Heart left ventricle (tissue), 13 donors: ENCODE data around the gene IFIT1.
"Not testable (repeated sequence)": the region's sequence is repeated elsewhere in the genome, so short reads cannot be mapped to it uniquely, and the experiment has no call there.

Experiments used
- POLR2A ChIP-seq, 2 donors: fragments of 450-650 bp; IDR thresholded peaks; one replicate each; pipeline ENCODE4 v1.6.1; 2017; ENCODE audit warnings: antibody characterized with exemption in 2 of 2, mild to moderate bottlenecking in 2 of 2, moderate library complexity in 2 of 2
- TF ChIP-seq, protein P1 (sequence below), 12 donors: fragments of 200-600 bp; sonication (generic) in 4 of 12; IDR thresholded peaks; one replicate each; pipeline versions ENCODE4 v1.5.0 to v1.8.0; 2018 to 2022; ENCODE audit warnings: antibody characterized with exemption in 12 of 12, mild to moderate bottlenecking in 5 of 12
- donor health status: ischemic (EF 13 %, LVEDD 7.1; RV severe dilation, severe dysfunction).
- donor health status: DM: no; HTN: yes; CAD: no.
- donor health status: DM: no; HTN: no; CAD: no.
- donor health status: ischemic (EF 25% LVEDD 6.9; RV normal size, moderate dysfunction).
- donor health status: ischemic (EF 25% LVEDD 5.7; RV mildly dilated, moderate dysfunction).
- donor health status: ischemic (EF 35%, LVEDD 5.7; RV mildly dilated, moderate dysfunction).
- donor health status: nonischemic (EF 11% LVEDD 7.7; RV severe dilation, severe dysfunction).
- donor health status: DM: yes; HTN: yes; CAD: no.
- donor health status: PGD.
- donor health status: ischemic (EF 29% LVEDD 5.4; RV normal size, mild dysfunction).
- donor health status: nonischemic (EF 23%, LVEDD 6.1; RV moderate dilation, normal function).

- TF ChIP-seq, protein P1, sequence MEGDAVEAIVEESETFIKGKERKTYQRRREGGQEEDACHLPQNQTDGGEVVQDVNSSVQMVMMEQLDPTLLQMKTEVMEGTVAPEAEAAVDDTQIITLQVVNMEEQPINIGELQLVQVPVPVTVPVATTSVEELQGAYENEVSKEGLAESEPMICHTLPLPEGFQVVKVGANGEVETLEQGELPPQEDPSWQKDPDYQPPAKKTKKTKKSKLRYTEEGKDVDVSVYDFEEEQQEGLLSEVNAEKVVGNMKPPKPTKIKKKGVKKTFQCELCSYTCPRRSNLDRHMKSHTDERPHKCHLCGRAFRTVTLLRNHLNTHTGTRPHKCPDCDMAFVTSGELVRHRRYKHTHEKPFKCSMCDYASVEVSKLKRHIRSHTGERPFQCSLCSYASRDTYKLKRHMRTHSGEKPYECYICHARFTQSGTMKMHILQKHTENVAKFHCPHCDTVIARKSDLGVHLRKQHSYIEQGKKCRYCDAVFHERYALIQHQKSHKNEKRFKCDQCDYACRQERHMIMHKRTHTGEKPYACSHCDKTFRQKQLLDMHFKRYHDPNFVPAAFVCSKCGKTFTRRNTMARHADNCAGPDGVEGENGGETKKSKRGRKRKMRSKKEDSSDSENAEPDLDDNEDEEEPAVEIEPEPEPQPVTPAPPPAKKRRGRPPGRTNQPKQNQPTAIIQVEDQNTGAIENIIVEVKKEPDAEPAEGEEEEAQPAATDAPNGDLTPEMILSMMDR (IDR thresholded peaks at IDR 0.05) = not testable (repeated sequence)
- TF ChIP-seq POLR2A (IDR thresholded peaks at IDR 0.05) = not testable (repeated sequence)
Measured at GRCh38 chr10:89350631-89351315, 41.6 kb upstream of the IFIT1 start.
